HCT116 (cell line): ENCODE results near the gene HSD17B13.
"Not testable (repeated sequence)": the region's sequence is repeated elsewhere in the genome, so short reads cannot be mapped to it uniquely, and the experiment has no call there.

Experiments used
- POLR2A ChIP-seq: IDR thresholded peaks from 2 replicates; pipeline ENCODE4 v1.7.0; 2011; ENCODE audit warnings: borderline replicate concordance; ENCODE audit not compliant: insufficient read depth, insufficient read length; ENCODE audit errors: extremely low read depth
- POLR2AphosphoS5 ChIP-seq: IDR thresholded peaks from 2 replicates; pipeline ENCODE4 v1.6.1; 2011; ENCODE audit warnings: mild to moderate bottlenecking, low read depth, low read length, moderate library complexity
- RAD21 ChIP-seq: IDR thresholded peaks from 2 replicates; pipeline ENCODE4 v1.6.1; 2012; ENCODE audit warnings: low read depth, mild to moderate bottlenecking
- YY1 ChIP-seq: IDR thresholded peaks from 2 replicates; pipeline ENCODE4 v1.6.1; 2011; ENCODE audit warnings: low read length, low read depth, moderate library complexity, mild to moderate bottlenecking; ENCODE audit not compliant: insufficient replicate concordance; ENCODE audit errors: extremely low read depth
- TF ChIP-seq, protein P1 (sequence below), 3 experiments: fragments of 200-600 bp in 1 of 3; sonication (generic) in 1 of 3; IDR thresholded peaks in 2 of 3; conservative IDR thresholded peaks in 1 of 3; 2 replicates each; pipeline ENCODE4 v1.5.1; 2012 to 2017; ENCODE audit warnings: low read depth in 2 of 3, low read length in 2 of 3, antibody characterized with exemption in 1 of 3, borderline replicate concordance in 1 of 3, control low read depth in 1 of 3, mild to moderate bottlenecking in 1 of 3, mixed read lengths in 1 of 3, mixed run types in 1 of 3, moderate library complexity in 1 of 3; ENCODE audit not compliant: insufficient read depth in 1 of 3
- TF ChIP-seq, protein P2 (sequence below): IDR thresholded peaks from 2 replicates; pipeline ENCODE4 v1.6.1; 2012

DNA sequence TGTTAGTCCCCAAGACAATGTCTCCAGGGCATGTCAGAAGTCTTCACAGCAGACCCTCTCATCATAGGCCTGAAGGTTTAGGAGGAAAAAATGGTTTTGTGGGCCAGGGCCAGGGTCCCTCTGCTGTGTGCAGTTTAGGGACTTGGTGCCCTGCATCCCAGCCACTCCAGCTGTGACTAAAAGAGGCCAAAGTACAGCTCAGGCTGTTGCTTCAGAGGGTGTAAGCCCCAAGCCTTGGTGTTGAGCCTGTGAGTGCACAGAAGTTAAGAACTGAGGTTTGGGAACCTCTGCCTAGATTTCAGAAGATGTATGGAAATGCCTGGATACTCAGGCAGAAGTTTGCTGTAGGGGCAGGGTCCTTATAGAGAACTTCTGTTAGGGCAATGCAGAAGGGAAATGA lies 38.4 kb downstream of the HSD17B13 start:
- TF ChIP-seq, protein P1, sequence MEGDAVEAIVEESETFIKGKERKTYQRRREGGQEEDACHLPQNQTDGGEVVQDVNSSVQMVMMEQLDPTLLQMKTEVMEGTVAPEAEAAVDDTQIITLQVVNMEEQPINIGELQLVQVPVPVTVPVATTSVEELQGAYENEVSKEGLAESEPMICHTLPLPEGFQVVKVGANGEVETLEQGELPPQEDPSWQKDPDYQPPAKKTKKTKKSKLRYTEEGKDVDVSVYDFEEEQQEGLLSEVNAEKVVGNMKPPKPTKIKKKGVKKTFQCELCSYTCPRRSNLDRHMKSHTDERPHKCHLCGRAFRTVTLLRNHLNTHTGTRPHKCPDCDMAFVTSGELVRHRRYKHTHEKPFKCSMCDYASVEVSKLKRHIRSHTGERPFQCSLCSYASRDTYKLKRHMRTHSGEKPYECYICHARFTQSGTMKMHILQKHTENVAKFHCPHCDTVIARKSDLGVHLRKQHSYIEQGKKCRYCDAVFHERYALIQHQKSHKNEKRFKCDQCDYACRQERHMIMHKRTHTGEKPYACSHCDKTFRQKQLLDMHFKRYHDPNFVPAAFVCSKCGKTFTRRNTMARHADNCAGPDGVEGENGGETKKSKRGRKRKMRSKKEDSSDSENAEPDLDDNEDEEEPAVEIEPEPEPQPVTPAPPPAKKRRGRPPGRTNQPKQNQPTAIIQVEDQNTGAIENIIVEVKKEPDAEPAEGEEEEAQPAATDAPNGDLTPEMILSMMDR (IDR thresholded peaks at IDR 0.05 in 2 of 3, conservative IDR thresholded peaks at IDR 0.05 in 1 of 3; ENCODE audit: borderline replicate concordance in 1 of 3, insufficient read depth in 1 of 3, low read depth in 2 of 3, low read length in 2 of 3) = not testable (repeated sequence)
- not testable (repeated sequence) for TF ChIP-seq POLR2A, POLR2AphosphoS5, YY1, RAD21
- TF ChIP-seq, protein P2, sequence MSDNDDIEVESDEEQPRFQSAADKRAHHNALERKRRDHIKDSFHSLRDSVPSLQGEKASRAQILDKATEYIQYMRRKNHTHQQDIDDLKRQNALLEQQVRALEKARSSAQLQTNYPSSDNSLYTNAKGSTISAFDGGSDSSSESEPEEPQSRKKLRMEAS = not testable (repeated sequence)
